GM18508 (cell line): ENCODE data around the gene TFPI2.

ENCODE experiments used
- ATAC-seq: cut with Tn5 transposase; IDR thresholded peaks from one replicate; pipeline ENCODE4 v1.9.1; 2021; ENCODE audit warnings: moderate number of reproducible peaks; ENCODE audit not compliant: insufficient read depth, unreplicated experiment

TFPI2 gene

GRCh38 chr7:93860261-93860660 is 30.3 kb downstream of the TFPI2 start:
- ATAC-seq, result no peak

GRCh38 chr7:93858857-93859256 is 31.7 kb downstream of the TFPI2 start:
- no peak for ATAC-seq

DNA sequence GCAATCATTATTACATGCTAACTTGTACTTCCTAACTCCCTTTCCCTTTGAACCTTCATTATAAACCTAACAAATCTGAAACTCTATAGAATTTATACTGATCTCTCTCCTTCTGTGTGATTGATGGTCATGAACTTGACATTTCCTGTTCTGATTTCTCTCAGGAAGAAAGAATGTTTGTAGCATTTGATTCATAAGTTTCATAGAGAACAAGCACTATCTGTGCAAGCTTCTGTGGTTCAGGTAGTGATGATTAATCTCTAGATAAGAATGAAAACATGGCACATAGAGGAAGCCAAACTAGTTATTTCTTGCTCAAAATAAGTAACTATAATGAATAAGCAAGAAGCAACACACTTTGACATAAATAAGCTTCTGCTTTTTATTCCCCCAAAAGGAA is 34.2 kb downstream of the TFPI2 start:
- ATAC-seq, result no peak

GRCh38 chr7:93855797-93856196 is 34.8 kb downstream of the TFPI2 start:
- no peak for ATAC-seq

- ATAC-seq, result no peak
Observed at GRCh38 chr7:93854480-93854879, 36.1 kb downstream of the TFPI2 start.

DNA sequence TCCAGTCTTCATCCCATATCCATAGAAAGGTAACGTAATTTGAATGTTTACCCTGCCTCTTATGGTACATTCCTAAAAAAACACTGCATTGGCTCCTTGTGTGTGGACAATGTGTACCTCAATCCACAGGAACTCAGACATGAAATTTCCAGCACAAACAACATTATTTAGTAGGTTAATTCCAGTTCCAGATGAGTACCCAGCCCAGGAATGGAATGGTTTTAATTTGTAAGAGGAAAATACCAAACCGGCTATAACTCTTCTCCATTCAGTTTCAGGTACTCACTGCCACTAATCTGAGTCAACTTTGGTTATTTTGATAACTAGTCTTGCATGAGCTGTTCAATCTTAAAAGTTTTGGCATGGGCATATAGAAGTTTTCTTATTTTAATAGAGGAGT is 39.0 kb downstream of the TFPI2 start:
- no peak for ATAC-seq

DNA sequence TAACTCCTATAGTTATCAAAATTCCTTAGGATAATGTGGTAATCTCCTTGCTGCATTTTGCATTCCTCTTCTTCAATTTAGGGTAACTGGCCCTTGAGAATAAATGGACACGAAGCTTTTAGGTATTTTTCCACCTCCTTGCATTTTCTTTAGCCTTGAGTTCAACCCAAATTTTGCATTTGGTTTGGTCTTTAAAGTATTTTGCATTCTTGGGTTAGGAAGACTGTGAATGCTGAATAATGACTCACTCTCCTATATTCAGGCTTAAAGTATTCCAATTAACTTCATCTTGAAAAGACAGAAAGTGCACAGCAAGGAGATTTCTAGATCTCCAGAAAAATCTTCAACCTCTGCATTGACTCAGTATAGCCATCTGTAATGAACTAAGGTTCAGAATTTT is 47.3 kb downstream of the TFPI2 start:
- no peak for ATAC-seq

DNA sequence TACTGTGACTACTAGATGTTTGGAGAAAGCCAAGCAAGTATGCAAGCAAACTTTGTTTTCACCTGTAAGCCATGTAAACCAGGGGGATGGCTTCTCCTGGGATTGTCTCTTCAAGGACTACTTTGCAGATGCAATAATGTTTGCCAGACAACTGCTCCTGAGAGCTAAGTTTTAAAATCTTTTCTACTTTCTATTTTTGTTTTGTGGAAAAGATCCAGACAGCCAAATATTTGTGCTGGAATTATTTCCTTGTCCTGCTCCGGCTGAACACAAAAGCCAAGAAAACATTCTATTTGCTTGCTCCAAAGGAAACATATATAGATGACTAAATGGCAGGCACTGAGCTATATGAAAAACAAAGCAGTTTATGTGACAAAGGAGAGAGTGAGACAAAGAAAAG is 51.6 kb downstream of the TFPI2 start:
- no peak for ATAC-seq

DNA sequence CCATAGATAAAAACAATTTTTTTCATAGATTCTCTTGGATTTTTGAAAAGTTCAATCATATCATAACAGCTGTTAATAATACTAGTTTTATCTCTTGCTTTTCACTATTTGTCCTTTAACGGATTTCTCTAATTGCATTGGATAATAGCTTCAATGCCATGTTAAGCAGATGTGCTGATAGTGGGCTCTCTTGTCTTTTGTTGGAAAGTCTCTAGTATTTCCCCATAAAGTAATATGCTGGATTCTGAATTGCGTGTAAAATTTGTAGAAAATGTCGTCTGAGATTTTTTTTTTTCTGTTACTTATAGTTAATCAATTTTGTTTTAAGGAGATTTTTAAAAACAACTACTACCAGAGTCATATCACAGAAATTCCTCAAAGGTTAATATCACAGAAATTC is 53.3 kb downstream of the TFPI2 start:
- no peak for ATAC-seq

GRCh38 chr7:93836116-93836515 is 54.4 kb downstream of the TFPI2 start:
- no peak for ATAC-seq

GRCh38 chr7:93835702-93836101 is 54.9 kb downstream of the TFPI2 start:
- ATAC-seq, result no peak
